ENCODE results near the gene CSNK1D.

The CSNK1D gene

GRCh38 chr17:82240506-82241182 lies 32.9 kb downstream of the CSNK1D start:
- DNase-seq (ENCODE audit: low read depth in 2 of 2): no peak

- no peak for DNase-seq (ENCODE audit: low read depth in 2 of 2)
Observed at GRCh38 chr17:82239926-82240505, 33.5 kb downstream of the CSNK1D start.

DNA sequence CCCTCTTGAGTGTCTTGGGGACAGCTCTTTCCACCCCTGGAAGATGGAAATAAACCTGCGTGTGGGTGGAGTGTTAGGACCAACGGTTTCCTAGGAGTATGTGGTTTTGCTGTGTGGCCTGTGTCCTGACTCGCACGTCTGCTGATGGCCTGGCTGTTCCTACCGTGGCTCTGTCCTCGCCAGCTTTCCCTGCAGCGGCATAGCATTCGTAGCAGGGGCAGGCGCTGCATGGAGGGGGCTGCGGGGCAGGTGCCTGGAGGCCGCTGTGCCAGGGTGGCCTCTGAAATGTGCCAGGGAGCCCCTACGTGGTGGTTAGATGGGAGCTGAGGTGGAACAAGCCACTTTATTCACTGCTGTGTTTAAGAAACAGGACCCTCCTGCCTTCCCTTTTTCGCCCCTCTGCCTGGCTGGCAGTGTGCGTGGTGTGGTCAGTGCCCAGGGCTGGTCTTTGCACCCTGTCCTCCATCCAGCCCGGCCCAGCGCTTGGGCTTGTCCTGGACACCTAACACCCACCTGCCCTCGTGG lies 34.0 kb downstream of the CSNK1D start:
- DNase-seq (ENCODE audit: low read depth in 2 of 2): no peak

DNA sequence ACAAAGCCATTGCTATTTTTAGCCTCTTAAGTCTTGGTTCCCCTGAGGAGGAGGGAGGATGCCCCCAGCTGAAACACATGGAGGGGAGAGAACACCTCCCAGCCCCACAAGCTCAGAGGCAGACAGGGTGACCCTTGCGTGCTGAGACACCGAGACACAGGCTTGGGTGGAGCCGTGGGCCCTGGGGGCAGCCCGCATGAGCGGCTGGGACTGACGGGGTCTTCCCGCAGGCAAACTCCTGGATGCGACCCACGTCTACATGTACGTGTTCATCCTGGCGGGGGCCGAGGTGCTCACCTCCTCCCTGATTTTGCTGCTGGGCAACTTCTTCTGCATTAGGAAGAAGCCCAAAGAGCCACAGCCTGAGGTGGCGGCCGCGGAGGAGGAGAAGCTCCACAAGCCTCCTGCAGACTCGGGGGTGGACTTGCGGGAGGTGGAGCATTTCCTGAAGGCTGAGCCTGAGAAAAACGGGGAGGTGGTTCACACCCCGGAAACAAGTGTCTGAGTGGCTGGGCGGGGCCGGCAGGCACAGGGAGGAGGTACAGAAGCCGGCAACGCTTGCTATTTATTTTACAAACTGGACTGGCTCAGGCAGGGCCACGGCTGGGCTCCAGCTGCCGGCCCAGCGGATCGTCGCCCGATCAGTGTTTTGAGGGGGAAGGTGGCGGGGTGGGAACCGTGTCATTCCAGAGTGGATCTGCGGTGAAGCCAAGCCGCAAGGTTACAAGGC lies 34.9 kb downstream of the CSNK1D start:
- DNase-seq (ENCODE audit: low read depth in 2 of 2): peak; percentile 43 to 73

DNA sequence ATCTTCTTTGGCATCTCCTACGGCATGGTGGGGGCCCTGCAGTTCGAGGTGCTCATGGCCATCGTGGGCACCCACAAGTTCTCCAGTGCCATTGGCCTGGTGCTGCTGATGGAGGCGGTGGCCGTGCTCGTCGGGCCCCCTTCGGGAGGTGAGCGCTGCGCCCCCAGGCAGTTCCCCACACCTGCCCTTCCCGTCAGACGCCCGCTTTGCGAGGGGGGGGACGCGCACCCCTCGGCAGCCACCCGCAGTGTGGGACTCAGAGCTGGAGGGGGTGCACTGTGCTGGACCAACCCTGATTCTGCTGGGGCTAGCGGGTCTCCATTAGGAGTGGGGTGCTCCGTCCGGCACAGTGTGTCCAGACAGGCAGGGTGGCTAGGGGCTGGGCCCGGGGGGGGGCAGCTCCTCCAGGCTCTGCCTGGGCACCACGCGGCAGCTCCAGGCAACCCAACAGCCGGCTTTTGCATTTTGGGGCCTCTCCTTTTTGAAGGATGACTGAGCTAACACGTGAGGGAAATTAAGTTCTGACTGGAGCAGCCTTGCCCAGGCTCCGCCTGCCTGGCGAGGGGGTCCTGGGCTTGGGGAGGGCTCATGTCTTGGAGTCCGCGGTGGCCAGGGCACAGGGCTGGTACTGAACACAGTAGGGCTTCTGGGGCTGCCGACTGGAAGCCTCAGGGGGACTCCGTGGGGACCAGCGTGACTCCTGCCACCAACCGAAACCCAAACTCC lies 35.6 kb downstream of the CSNK1D start:
- no peak for DNase-seq (ENCODE audit: low read depth in 2 of 2)

- DNase-seq (ENCODE audit: low read depth in 2 of 2): no peak
Observed at GRCh38 chr17:82237083-82237745, 36.3 kb downstream of the CSNK1D start.

DNA sequence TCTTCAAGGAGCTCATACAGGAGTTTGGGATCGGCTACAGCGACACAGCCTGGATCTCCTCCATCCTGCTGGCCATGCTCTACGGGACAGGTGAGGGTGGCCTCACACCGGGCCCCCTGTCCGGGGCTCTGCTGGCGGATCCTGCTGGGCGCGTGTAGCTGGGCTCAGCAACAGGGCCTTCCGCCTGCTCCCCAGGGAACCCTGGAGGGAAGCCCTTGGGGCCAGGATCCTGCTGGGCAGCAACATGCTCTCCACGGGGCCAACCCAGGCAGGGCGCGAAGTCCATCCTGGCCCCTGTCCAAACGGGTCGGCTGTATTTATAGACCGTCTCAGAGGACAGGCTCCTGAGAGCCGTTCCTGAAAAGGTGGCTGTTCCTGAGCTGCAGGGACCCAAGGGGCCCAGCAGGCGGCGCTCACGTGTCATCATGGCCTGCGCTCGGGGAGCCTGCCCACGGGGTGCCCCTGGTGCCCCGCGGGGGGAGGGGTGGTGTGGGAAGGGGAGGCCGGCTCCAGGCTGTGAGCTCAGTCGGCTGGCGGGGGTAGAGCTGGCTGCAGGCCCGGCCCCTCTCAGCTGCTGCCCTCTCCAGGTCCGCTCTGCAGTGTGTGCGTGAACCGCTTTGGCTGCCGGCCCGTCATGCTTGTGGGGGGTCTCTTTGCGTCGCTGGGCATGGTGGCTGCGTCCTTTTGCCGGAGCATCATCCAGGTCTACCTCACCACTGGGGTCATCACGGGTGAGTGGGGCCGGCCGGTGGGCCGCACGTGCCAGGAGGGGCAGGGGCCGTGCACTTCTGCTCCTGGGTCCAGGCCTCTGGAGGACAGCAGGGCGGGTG lies 37.1 kb downstream of the CSNK1D start:
- peak; percentile 58 to 59 for DNase-seq (ENCODE audit: low read depth in 2 of 2)

DNA sequence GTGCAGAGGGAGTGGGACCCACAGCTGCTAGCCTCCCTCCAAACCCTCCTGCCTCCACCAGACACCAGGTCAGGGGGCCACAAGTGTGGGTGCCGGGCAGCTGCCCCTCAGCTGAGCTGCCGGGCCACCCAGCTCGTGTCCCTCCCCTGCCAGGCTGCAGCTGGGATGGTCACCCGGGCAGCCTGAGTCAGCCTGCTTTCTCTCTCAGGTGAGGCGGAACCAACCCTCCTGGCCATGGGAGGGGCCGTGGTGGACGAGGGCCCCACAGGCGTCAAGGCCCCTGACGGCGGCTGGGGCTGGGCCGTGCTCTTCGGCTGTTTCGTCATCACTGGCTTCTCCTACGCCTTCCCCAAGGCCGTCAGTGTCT lies 37.7 kb downstream of the CSNK1D start:
- no peak for DNase-seq (ENCODE audit: low read depth in 2 of 2)

DNA sequence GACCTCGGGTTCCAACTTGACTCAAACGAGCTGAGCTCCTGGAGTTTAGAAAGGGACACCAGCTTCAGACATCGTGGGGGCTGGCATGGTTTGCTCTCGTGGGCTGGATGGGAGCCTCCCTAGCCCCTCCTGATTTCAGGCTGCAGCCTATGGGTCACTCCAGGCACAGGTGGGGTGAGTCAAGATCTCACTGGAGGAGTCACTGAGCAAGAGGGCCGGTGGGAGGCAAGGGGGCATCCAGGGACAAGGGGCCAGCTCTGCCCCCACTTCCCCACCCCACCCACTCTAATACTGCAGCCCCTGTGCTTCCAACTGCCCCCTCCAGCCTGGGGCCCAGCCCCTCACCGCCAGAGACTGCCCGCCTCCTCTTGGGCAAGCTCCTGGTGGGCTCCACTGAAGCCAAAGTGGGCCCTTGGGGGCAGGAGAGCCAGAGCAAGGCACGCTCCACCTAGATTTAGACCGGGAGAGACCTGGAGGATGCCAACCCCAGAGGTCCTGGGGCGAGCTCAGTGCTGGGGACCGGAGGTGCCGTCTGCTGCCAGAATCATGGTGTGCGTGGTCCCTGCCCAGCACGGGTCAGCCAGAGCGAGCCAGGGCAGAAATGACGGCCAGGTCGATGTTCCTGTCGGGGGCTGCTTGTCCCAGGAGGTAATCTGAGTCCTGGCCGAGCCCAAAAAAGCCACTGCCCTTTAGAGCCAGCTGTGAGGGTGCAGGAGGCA lies 38.3 kb downstream of the CSNK1D start:
- no peak for DNase-seq (ENCODE audit: low read depth in 2 of 2)

- DNase-seq (ENCODE audit: low read depth in 2 of 2): no peak
Observed at GRCh38 chr17:82234211-82235055, 39.1 kb downstream of the CSNK1D start.

DNA sequence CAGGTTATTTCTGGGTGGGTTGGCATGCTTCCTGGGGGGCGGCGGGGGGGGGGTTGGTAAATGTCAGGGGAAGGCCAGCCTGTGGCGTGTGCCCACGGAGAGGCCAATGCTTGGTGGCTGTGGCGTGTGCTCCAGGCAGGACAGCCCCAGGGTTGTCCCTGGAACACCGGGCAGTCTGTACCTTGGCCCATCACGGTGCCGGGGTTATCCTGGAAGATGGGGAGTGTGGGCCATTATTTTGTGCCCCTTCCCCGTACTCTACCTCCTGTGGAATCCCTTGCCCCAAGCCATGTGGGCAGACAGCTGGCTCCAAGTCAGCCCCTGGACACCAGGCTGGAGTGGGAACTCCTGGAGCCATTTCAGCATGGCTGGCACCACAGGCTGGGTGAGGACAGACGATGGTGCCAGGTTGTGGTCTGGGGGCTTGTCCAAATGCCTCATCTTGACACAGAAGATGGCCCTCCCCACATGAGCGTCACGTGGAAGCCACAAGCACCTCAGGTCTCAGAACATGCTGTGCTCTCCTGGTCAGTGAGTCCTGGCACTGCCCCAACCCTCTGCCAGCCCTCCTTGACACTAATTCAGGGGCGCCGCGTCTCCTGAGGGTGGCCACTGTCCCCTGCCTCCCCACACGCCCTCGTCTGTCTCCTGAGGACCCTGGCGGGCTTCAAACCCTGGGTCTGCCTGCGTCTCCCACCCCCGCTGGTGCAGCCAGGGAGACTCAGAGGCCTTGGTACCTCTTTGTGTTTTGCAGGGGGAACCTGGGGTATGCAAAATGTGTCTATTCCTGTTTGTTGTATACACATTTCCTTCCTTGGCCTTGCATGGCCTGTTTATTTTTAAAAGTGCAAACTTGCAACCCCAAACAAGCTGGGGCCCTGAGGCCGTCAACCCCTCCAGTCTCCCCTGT lies 40.4 kb downstream of the CSNK1D start:
- no peak for DNase-seq (ENCODE audit: low read depth in 2 of 2)

DNA sequence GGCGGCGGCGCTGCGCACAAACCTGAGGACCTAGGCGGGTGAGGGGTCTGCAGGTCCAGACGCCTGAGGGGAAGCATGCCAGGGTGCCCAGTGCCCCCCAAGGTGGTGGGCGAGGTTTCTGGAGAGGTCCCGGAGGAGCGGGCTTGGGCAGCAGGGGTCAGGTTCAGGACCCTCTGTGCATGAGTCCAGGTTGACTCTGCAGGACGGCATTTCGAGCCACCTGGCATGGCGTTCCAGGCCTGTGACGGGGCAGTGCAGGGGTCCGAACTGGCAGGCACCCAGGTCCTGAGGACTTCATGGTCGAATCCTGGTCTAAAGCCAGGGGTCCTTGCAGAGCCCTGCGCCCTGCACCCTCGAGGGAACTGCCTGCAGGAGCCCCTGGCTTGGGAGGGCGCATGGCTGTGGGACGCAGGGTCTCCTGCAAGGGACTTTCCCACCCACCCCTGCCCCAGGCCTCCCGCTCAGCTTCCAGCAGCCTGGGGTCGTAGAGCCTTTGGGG lies 41.1 kb downstream of the CSNK1D start:
- no peak for DNase-seq (ENCODE audit: low read depth in 2 of 2)

GRCh38 chr17:82231562-82232321 lies 41.8 kb downstream of the CSNK1D start:
- DNase-seq (ENCODE audit: low read depth in 2 of 2): no peak

GRCh38 chr17:82231312-82231561 lies 42.3 kb downstream of the CSNK1D start:
- DNase-seq (ENCODE audit: low read depth in 2 of 2): no peak

GRCh38 chr17:82230609-82231311 lies 42.7 kb downstream of the CSNK1D start:
- peak; percentile 58 to 64 for DNase-seq (ENCODE audit: low read depth in 2 of 2)

DNA sequence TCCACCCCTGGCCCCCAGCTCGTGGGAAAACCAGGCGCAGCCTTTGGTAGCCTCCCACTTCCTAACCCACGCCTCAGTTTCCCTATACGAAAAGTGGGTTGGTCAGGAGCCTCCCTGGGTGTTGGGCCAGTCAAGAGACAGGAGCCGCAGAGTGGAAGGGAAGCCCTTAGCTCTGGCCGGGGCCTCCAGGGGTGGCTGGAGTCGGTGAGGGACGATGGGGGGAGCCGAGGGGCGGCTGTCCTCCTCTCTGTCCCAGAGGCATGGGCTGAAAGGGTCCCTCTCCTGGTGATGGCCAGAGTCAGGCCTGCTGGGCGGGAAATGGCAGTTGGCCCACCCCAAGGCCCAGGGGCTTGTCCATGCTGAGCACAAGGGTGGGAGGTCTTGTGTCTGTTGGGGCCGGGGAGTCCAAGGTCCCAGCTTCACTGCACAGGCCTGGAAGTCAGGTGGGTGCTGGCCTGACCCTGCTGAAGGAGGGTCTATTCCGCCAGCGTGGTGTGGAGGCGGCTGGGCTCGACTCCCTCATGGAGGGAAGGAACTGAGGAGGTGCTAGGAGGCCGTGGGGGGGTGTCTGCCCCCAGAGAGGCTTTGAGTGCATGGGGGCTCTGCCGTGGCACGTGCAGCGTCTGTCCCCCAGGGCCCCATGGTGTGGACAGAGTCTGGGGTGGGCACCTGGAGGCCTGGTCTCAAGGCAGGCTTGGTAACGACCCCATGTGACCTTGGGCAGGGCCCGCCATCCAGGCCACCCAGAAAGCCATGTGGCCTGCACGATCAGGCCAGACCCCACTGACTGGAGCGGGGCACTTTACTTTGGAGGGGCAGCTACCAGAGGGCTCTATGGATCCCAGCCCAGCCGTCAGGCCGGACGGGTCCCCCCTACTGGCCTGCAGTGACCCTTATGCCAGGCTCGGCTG lies 43.5 kb downstream of the CSNK1D start:
- DNase-seq (ENCODE audit: low read depth in 2 of 2): no peak
